Smooth muscle cell (in vitro differentiated cells): ENCODE measurements around the gene PKN2. TPM values are rescaled to one million over a fixed set of nuclear protein-coding genes. Genes with fewer than 3 reads are reported as not detected.

ENCODE experiments used
- DNase-seq: peaks from one replicate; lab custom pipeline; 2025; ENCODE audit not compliant: unreplicated experiment; lab: John Stamatoyannopoulos, UW
- H2AFZ ChIP-seq: fragments of 200-600 bp; sonication (generic); 2 replicates; pipeline ENCODE4 v1.6.0; 2016; ENCODE audit warnings: antibody characterized with exemption, low read depth, mild to moderate bottlenecking
- H3F3A ChIP-seq: fragments of 200-600 bp; sonication (generic); 2 replicates; pipeline ENCODE4 v1.6.0; 2017; ENCODE audit warnings: antibody characterized with exemption, low read depth
- H3K27ac ChIP-seq: fragments of 200-600 bp; sonication (generic); 2 replicates; pipeline ENCODE4 v1.5.1; 2016; ENCODE audit warnings: low read depth, mild to moderate bottlenecking
- H3K27me3 ChIP-seq: fragments of 200-600 bp; sonication (generic); 2 replicates; pipeline ENCODE4 v1.6.1; 2016; ENCODE audit warnings: low read depth, mild to moderate bottlenecking
- H3K36me3 ChIP-seq: fragments of 200-600 bp; sonication (generic); 2 replicates; pipeline ENCODE4 v1.5.1; 2016; ENCODE audit warnings: low read depth
- H3K4me1 ChIP-seq: fragments of 200-600 bp; sonication (generic); 2 replicates; pipeline ENCODE4 v1.5.1; 2016; ENCODE audit warnings: low read depth
- H3K4me2 ChIP-seq: fragments of 200-600 bp; sonication (generic); 2 replicates; pipeline ENCODE4 v1.6.0; 2016; ENCODE audit warnings: mild to moderate bottlenecking
- H3K4me3 ChIP-seq: fragments of 200-600 bp; sonication (generic); 2 replicates; pipeline ENCODE4 v1.5.1; 2016; ENCODE audit warnings: mild to moderate bottlenecking
- H3K79me2 ChIP-seq: fragments of 200-600 bp; sonication (generic); 2 replicates; pipeline ENCODE4 v1.6.0; 2016; ENCODE audit warnings: low read depth, mild to moderate bottlenecking
- H3K9ac ChIP-seq: fragments of 200-600 bp; sonication (generic); 2 replicates; pipeline ENCODE4 v1.6.0; 2016; ENCODE audit warnings: low read depth
- H3K9me3 ChIP-seq: fragments of 200-600 bp; sonication (generic); replicated peaks from 2 replicates; pipeline ENCODE4 v1.5.1; 2016; ENCODE audit warnings: low read depth
- H4K20me1 ChIP-seq: fragments of 200-600 bp; sonication (generic); 2 replicates; pipeline ENCODE4 v1.6.0; 2016; ENCODE audit warnings: low read depth
- WGBS: methylation state at CpG from one replicate; pipeline ENCODE4 v1.1.7; 2016; ENCODE audit warnings: low lambda C conversion rate; 5-methylcytosine and 5-hydroxymethylcytosine counted together
- polyA plus RNA-seq: library from polyadenylated mRNA; unstranded; fragments of >200 nt; fragmentation: Nextera tagmentation; extraction: Ambion mirVana; gene quantifications from 2 replicates; pipeline ENCODE4 v1.2.1, GENCODE V29; 2016
- total RNA-seq: library from RNA; depleted of rRNA; stranded (reverse); fragments of >200 nt; gene quantifications from 2 replicates; pipeline ENCODE4 v1.2.3, GENCODE V29; 2014
- TF ChIP-seq, protein P1 (sequence below): fragments of 200-600 bp; sonication (generic); IDR thresholded peaks from 2 replicates; pipeline ENCODE4 v1.5.1; 2017; ENCODE audit warnings: borderline replicate concordance, mild to moderate bottlenecking, antibody characterized with exemption; ENCODE audit not compliant: insufficient read depth, poor library complexity, severe bottlenecking

PKN2 gene
- total and polyA plus RNA-seq, 2 experiments from 2014 or later, result 16.3 to 41.2 TPM

DNA sequence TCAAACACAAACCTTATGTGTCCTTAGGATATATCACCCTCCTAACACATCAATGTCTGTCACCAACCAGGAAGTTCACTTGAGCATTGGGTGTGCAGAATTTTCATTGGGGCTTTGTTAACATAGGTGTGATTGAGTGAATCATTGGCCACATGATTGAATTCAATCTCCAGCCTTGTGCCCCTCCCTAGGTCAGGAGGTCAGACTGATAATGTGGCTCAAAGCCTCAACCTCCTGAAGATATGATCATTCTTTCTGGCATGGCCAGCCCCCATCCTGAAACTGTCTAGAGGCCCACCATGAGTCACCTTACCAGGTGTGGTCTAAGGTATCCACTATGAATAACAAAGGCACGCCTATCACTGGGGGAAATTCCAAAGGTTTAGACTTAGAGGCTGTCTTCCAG lies 90.1 kb downstream of the PKN2 start:
- 61% methylated on average over 1 of the region's 1 CpG for WGBS
- no peak overlapping the region for H3K4me2 ChIP-seq
- H3K27ac ChIP-seq, result peak overlapping the region; percentile 87
- H4K20me1 ChIP-seq, result peaks cover 2% of the 10 kb centered on the region
- DNase-seq, result no peak
- H3K79me2 ChIP-seq, result peaks cover 6% of the 10 kb centered on the region
- no peaks in the 10 kb centered on the region for H3K4me1 ChIP-seq
- H3F3A ChIP-seq, result no peaks in the 10 kb centered on the region
- peak overlapping the region; percentile 2 for H3K4me3 ChIP-seq
- H2AFZ ChIP-seq, result no peak overlapping the region
- H3K36me3 ChIP-seq, result no peaks in the 10 kb centered on the region
- TF ChIP-seq, protein P1, sequence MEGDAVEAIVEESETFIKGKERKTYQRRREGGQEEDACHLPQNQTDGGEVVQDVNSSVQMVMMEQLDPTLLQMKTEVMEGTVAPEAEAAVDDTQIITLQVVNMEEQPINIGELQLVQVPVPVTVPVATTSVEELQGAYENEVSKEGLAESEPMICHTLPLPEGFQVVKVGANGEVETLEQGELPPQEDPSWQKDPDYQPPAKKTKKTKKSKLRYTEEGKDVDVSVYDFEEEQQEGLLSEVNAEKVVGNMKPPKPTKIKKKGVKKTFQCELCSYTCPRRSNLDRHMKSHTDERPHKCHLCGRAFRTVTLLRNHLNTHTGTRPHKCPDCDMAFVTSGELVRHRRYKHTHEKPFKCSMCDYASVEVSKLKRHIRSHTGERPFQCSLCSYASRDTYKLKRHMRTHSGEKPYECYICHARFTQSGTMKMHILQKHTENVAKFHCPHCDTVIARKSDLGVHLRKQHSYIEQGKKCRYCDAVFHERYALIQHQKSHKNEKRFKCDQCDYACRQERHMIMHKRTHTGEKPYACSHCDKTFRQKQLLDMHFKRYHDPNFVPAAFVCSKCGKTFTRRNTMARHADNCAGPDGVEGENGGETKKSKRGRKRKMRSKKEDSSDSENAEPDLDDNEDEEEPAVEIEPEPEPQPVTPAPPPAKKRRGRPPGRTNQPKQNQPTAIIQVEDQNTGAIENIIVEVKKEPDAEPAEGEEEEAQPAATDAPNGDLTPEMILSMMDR, result no peak
- H3K27me3 ChIP-seq, result no peaks in the 10 kb centered on the region
- H3K9me3 ChIP-seq, result no peaks in the 10 kb centered on the region
- H3K9ac ChIP-seq, result peak overlapping the region; percentile 72

DNA sequence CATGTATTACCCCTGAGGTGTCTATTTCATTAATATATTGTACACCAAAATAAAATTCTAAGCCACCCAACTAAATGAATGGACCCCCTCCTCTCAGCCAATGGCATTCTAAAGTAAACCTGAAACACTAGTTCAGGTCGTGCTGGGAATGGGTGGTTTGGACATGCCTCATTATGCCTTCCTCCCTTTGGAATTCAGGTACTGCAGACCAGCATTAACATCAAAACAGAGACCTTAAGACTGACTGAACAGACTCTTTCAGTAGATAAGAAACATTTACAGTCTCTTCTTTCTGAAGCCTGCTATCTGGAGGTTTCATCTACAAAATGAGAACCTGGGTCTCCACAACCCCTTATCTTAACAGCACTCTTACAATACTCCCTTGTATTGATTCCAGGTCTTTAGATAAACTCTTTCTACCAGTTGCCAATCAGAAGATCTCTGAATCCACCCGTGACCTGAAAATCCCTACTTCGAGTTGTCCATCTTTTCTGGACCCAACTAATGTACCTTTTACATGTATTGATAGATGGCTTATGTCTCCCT lies 93.6 kb downstream of the PKN2 start:
- WGBS, result 43% methylated on average over 3 of the region's 3 CpGs
- H2AFZ ChIP-seq, result no peak overlapping the region
- no peak for DNase-seq
- no peaks in the 10 kb centered on the region for H3K36me3 ChIP-seq
- TF ChIP-seq, protein P1, result no peak
- no peaks in the 10 kb centered on the region for H4K20me1 ChIP-seq
- H3K4me2 ChIP-seq, result no peak overlapping the region
- H3K9me3 ChIP-seq, result no peaks in the 10 kb centered on the region
- peaks cover 6% of the 10 kb centered on the region for H3K79me2 ChIP-seq
- H3K4me1 ChIP-seq, result no peaks in the 10 kb centered on the region
- H3K27ac ChIP-seq, result peak overlapping the region; percentile 10
- H3K4me3 ChIP-seq, result no peak overlapping the region
- H3K27me3 ChIP-seq, result no peaks in the 10 kb centered on the region
- no peak overlapping the region for H3K9ac ChIP-seq
- H3F3A ChIP-seq, result no peaks in the 10 kb centered on the region

DNA sequence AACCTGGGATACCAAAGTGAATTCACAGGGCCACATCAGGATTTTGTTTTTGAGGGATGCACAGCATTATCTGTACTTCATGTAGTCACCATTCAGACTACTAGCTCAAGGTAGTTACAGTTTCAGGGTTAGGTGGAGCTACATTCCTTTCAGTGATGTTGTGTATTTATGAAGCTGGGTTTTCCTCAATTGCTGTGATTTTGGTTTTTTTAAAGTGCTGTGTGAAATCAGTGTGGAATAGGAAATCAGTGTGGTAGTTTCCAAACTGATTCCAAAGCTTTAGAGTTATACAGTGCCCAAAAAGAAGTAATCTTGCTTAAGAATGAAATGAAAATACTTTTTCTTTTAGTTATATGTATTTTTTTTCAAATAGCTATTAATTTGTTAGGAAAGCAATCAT lies 95.8 kb downstream of the PKN2 start:
- Histone ChIP-seq H3K27me3 (no peaks in the 10 kb centered on the region), H2AFZ (no peak overlapping the region), H3K79me2 (peaks cover 10% of the 10 kb centered on the region), H3K4me3 (no peak overlapping the region), H4K20me1 (no peaks in the 10 kb centered on the region), H3F3A (no peaks in the 10 kb centered on the region), H3K4me2 (no peak overlapping the region), H3K27ac (no peak overlapping the region), H3K36me3 (no peaks in the 10 kb centered on the region), H3K9ac (no peak overlapping the region), H3K9me3 (no peaks in the 10 kb centered on the region), H3K4me1 (no peaks in the 10 kb centered on the region)
- no peak for DNase-seq
- TF ChIP-seq, protein P1, result no peak

DNA sequence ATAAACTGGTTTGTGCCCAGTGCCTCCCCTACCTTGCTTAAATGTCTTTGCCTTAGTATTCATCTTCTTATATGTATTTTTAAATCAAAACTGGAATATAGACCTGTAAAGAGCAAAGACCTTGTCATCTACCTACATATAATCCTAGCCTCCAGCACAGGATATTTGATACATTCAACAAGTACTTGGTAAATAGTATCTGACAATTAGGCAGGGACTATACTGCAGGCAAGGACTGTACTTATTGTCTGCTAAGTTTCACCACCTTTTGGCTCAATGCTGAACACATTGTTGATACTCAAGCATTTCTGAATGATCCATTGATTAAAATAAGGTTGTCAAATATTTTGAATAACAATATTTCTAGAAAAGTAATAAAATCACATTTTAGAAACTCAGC lies 96.4 kb downstream of the PKN2 start:
- Histone ChIP-seq H3K9ac (no peak overlapping the region), H3K27ac (no peak overlapping the region), H3K4me2 (no peak overlapping the region), H3K9me3 (no peaks in the 10 kb centered on the region), H3K79me2 (peaks cover 10% of the 10 kb centered on the region), H2AFZ (no peak overlapping the region), H4K20me1 (no peaks in the 10 kb centered on the region), H3K4me1 (no peaks in the 10 kb centered on the region), H3F3A (no peaks in the 10 kb centered on the region), H3K4me3 (no peak overlapping the region), H3K27me3 (no peaks in the 10 kb centered on the region), H3K36me3 (no peaks in the 10 kb centered on the region)
- DNase-seq, result no peak
- TF ChIP-seq, protein P1, result no peak
